Hindlimb muscle (tissue), 1 donor: Measurements from ENCODE around the gene FRS2. TPM values are rescaled to one million over a fixed set of nuclear protein-coding genes. Genes with fewer than 3 reads are reported as not detected.
"Not testable (repeated sequence)": the region's sequence is repeated elsewhere in the genome, so short reads cannot be mapped to it uniquely, and the experiment has no call there.

Experiments used
- DNase-seq: peaks from one replicate; pipeline ENCODE4 v3.0.0-alpha.2; 2013
- polyA plus RNA-seq: library from polyadenylated mRNA; unstranded; fragments of 120-200 nt; gene quantifications from one replicate; pipeline ENCODE4 v1.2.1, GENCODE V29; 2013; ENCODE audit not compliant: insufficient read length

FRS2 gene
- polyA plus RNA-seq, 1 donor = 17.1 TPM

- DNase-seq = peak; percentile 98
Measured at GRCh38 chr12:69585189-69586062, 115.2 kb downstream of the FRS2 start, which contains the start of gene CCT2. CCT2 (plus strand) TSS chr12:69585459; CDS start chr12:69585522, 63 bp downstream.

GRCh38 chr12:69588527-69588926 is 118.3 kb downstream of the FRS2 start:
- no peak for DNase-seq

GRCh38 chr12:69589082-69589481 is 118.9 kb downstream of the FRS2 start:
- DNase-seq = no peak

- no peak for DNase-seq
Measured at GRCh38 chr12:69595689-69596088, 125.5 kb downstream of the FRS2 start.

- no peak for DNase-seq
Measured at GRCh38 chr12:69598174-69598753, 128.1 kb downstream of the FRS2 start.

GRCh38 chr12:69600804-69601203 is 130.6 kb downstream of the FRS2 start:
- DNase-seq = no peak

- DNase-seq = no peak
Measured at GRCh38 chr12:69601962-69602685, 131.9 kb downstream of the FRS2 start.

- no peak for DNase-seq
Measured at GRCh38 chr12:69602954-69603353, 132.8 kb downstream of the FRS2 start.

- not testable (repeated sequence) for DNase-seq
Measured at GRCh38 chr12:69603556-69603955, 133.4 kb downstream of the FRS2 start.

GRCh38 chr12:69604275-69604674 is 134.1 kb downstream of the FRS2 start:
- not testable (repeated sequence) for DNase-seq

- DNase-seq = no peak
Measured at GRCh38 chr12:69608114-69608513, 137.9 kb downstream of the FRS2 start.

GRCh38 chr12:69610126-69610525 is 139.9 kb downstream of the FRS2 start:
- no peak for DNase-seq

GRCh38 chr12:69610729-69611128 is 140.5 kb downstream of the FRS2 start, which contains the start of gene LRRC10:
LRRC10 (minus strand) TSS chr12:69610907; CDS start chr12:69610838, 69 bp downstream.
- no peak for DNase-seq

- no peak for DNase-seq
Measured at GRCh38 chr12:69613351-69613750, 143.2 kb downstream of the FRS2 start.

- DNase-seq = no peak
Measured at GRCh38 chr12:69616025-69616424, 145.8 kb downstream of the FRS2 start.

- DNase-seq = no peak
Measured at GRCh38 chr12:69619050-69619449, 148.9 kb downstream of the FRS2 start.

- DNase-seq = no peak
Measured at GRCh38 chr12:69620077-69620476, 149.9 kb downstream of the FRS2 start.

- no peak for DNase-seq
Measured at GRCh38 chr12:69620921-69621320, 150.7 kb downstream of the FRS2 start.

- DNase-seq = no peak
Measured at GRCh38 chr12:69621551-69621950, 151.4 kb downstream of the FRS2 start.

GRCh38 chr12:69623970-69624369 is 153.8 kb downstream of the FRS2 start:
- DNase-seq = peak; percentile 7

GRCh38 chr12:69627501-69627900 is 157.3 kb downstream of the FRS2 start:
- DNase-seq = no peak
